Left ventricle myocardium inferior (tissue), 1 donor: ENCODE measurements around the gene POLR3B. TPM values are rescaled to one million over a fixed set of nuclear protein-coding genes. Genes with fewer than 3 reads are reported as not detected.

ENCODE experiments used
- DNase-seq: peaks from one replicate; pipeline ENCODE4 v3.0.0-alpha.2; 2020
- H3K27ac ChIP-seq: fragments of 200-600 bp; replicated peaks from 2 replicates; pipeline ENCODE4 v1.8.0; 2021
- H3K27me3 ChIP-seq: fragments of 200-600 bp; 2 replicates; pipeline ENCODE4 v1.8.0; 2021; ENCODE audit warnings: low read depth
- H3K36me3 ChIP-seq: fragments of 200-600 bp; 2 replicates; pipeline ENCODE4 v1.8.0; 2021
- H3K4me1 ChIP-seq: fragments of 200-600 bp; 2 replicates; pipeline ENCODE4 v1.8.0; 2021
- H3K4me3 ChIP-seq: fragments of 200-600 bp; 2 replicates; pipeline ENCODE4 v1.8.0; 2021; ENCODE audit warnings: mild to moderate bottlenecking, moderate library complexity
- H3K9me3 ChIP-seq: fragments of 200-600 bp; replicated peaks from 2 replicates; pipeline ENCODE4 v1.8.0; 2021
- intact Hi-C: fragments of 100-400 bp; cut with micrococcal nuclease; formaldehyde crosslinking; loops from one replicate; pipeline ENCODE4 v1.11.0; 2022
- total RNA-seq: library from RNA; stranded (reverse); fragmentation: NEBNext Ultra II Directional; extraction: Animal tissue kit (Norgen Biotek cat#: 25700); gene quantifications from one replicate; pipeline ENCODE4 v1.2.1, GENCODE V29; 2021
- TF ChIP-seq, protein P1 (sequence below): fragments of 200-600 bp; IDR thresholded peaks from 2 replicates; pipeline ENCODE4 v1.8.0; 2021; ENCODE audit warnings: antibody characterized with exemption, mild to moderate bottlenecking, borderline replicate concordance
- donor health status: DM: no; HTN: yes; CAD: no; lungs with severe emphysema.

POLR3B gene
- total RNA-seq, 1 donor from 2014 or later: 8.5 TPM

DNA sequence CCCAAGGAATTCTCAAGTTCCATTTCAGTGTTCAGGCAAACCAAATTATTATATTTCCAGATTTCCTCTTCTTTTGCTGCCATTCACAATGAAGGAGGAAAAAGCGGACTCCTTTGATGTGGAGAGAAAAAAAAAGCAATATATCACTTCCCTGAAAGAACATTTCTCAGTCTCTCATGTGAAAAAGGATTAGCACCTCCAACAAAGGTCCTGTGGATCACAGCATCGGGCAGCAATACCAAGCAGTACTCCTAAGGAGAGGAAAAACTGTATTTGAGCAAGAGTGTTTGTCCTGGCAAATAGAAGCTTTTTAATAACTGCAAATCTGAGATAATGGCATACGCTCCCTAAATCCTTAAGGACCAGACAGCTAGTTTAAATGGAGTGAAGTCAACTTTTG is 131.3 kb downstream of the POLR3B start:
- Histone ChIP-seq H3K4me1 (no peaks in the 10 kb centered on the region), H3K4me3 (no peak overlapping the region), H3K27ac (no peak overlapping the region), H3K27me3 (no peaks in the 10 kb centered on the region), H3K9me3 (no peaks in the 10 kb centered on the region), H3K36me3 (no peaks in the 10 kb centered on the region)
- intact Hi-C loops: no loop called here
- TF ChIP-seq, protein P1, sequence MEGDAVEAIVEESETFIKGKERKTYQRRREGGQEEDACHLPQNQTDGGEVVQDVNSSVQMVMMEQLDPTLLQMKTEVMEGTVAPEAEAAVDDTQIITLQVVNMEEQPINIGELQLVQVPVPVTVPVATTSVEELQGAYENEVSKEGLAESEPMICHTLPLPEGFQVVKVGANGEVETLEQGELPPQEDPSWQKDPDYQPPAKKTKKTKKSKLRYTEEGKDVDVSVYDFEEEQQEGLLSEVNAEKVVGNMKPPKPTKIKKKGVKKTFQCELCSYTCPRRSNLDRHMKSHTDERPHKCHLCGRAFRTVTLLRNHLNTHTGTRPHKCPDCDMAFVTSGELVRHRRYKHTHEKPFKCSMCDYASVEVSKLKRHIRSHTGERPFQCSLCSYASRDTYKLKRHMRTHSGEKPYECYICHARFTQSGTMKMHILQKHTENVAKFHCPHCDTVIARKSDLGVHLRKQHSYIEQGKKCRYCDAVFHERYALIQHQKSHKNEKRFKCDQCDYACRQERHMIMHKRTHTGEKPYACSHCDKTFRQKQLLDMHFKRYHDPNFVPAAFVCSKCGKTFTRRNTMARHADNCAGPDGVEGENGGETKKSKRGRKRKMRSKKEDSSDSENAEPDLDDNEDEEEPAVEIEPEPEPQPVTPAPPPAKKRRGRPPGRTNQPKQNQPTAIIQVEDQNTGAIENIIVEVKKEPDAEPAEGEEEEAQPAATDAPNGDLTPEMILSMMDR: no peak
- DNase-seq: no peak

DNA sequence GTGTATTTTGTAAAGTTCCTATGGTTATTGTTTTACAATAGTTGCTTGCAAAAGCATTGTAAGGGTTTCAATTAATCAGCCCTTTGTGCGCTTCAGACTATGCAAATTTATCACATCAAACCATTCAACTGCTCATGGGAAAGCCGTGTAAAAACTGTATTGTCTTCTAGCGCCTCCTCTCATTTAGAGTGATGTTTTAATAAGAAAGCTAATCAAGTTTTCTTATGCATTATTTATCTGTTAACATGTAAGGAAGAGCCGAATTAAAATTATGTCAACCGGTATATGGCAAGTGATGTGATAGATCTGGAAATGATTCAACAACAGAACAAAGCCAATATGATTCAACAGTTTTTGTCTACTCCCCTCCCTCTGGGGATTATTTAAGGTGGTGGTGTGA is 132.7 kb downstream of the POLR3B start:
- H3K27ac ChIP-seq: no peak overlapping the region
- no peaks in the 10 kb centered on the region for H3K4me1 ChIP-seq
- no peaks in the 10 kb centered on the region for H3K9me3 ChIP-seq
- H3K27me3 ChIP-seq: no peaks in the 10 kb centered on the region
- DNase-seq: no peak
- H3K36me3 ChIP-seq: no peaks in the 10 kb centered on the region
- intact Hi-C loops: no loop called here
- TF ChIP-seq, protein P1: no peak
- no peak overlapping the region for H3K4me3 ChIP-seq

DNA sequence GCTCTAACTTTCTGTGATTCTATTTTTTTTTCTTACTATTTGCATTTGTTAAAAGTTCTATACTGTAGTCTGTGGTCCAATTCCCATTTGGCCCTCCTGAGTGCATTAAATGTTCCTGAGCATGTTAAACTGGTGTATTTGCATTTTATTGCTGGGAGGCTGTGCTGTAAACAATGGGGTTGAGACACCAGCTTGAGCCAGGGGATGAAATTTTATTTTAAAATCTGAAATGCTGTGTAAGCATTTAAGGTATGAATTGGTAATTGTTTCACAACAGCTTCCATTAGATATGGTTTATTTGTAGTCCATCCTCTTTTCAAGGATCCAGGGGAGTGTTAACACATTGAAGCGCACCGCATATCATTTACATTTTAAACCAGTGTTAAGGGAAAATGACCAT is 135.3 kb downstream of the POLR3B start:
- Histone ChIP-seq H3K4me1 (peaks cover 4% of the 10 kb centered on the region), H3K4me3 (no peak overlapping the region), H3K27me3 (no peaks in the 10 kb centered on the region), H3K9me3 (no peaks in the 10 kb centered on the region), H3K27ac (no peak overlapping the region), H3K36me3 (peaks cover 15% of the 10 kb centered on the region)
- no peak for DNase-seq
- intact Hi-C loops: no loop called here
- TF ChIP-seq, protein P1: no peak

DNA sequence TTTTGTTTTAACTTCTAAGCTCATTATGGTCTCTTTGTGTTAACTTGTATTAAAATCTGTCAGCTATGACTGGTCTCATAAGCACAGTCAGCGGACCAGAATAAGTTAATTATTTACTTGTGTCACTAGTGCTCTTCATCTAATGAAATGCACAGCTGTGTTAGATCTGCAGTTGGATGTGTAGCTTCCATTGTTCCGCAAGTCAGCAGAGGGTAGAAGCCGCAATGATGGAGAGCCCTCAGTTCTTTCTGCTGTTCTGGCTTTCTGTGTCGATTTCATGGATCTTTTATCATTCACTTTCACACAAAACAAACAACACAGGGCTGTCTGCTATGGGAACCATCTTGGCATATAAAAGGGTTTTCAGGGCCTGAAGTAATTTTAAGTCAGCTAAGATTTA is 136.0 kb downstream of the POLR3B start:
- no peak overlapping the region for H3K4me3 ChIP-seq
- peaks cover 9% of the 10 kb centered on the region for H3K4me1 ChIP-seq
- H3K9me3 ChIP-seq: no peaks in the 10 kb centered on the region
- TF ChIP-seq, protein P1: no peak
- H3K27ac ChIP-seq: no peak overlapping the region
- H3K27me3 ChIP-seq: no peaks in the 10 kb centered on the region
- peaks cover 17% of the 10 kb centered on the region for H3K36me3 ChIP-seq
- DNase-seq: no peak
- intact Hi-C loops: no loop called here

DNA sequence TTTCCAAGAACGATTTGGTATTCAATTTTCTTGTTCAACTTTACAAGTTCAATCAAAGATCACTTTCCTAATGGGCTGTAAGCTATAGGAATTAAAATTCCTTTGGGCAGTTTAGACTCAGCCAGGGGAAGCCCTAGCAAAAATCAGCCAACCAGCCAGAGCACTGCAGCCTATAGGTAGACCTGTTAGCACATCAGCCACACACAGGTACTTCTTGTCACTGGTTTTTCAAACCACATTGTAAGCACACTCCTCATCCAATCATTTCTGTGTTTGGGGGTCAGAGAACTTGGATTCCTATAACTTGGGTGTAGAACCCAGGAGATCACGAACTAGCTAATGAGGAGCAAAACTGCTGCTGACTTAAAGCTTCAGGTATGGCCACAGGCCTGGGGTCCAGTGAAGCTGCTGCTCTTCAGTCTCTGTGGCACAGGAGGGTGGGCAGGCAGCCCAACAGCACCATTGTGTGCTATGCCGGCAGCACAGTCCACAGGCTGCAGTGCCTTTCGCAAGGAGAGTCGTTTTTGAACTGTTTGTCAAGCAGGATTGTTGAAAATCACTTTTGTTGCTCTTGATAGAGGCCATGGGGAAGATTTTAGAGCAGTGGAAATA is 137.9 kb downstream of the POLR3B start:
- Histone ChIP-seq H3K36me3 (peaks cover 30% of the 10 kb centered on the region), H3K4me3 (no peak overlapping the region), H3K9me3 (no peaks in the 10 kb centered on the region), H3K27me3 (no peaks in the 10 kb centered on the region), H3K4me1 (peaks cover 9% of the 10 kb centered on the region), H3K27ac (no peak overlapping the region)
- TF ChIP-seq, protein P1: no peak
- DNase-seq: no peak
- intact Hi-C loops: no loop called here
